Measurements from ENCODE around the gene TCF12.

GRCh38 chr15:56894601-56895000 is 23.8 kb upstream of the TCF12 start:
- no peak for TF ChIP-seq POLR2A (IDR thresholded peaks at IDR 0.05; ENCODE audit: control extremely low read depth in 1 of 2, low read depth in 2 of 2, low read length in 2 of 2)
- TF ChIP-seq, protein P1, sequence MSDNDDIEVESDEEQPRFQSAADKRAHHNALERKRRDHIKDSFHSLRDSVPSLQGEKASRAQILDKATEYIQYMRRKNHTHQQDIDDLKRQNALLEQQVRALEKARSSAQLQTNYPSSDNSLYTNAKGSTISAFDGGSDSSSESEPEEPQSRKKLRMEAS (IDR thresholded peaks at IDR 0.05): no peak
- no peak for TF ChIP-seq CTCF (IDR thresholded peaks at IDR 0.05; ENCODE audit: control extremely low read depth in 1 of 3, insufficient read depth in 1 of 3, low read depth in 1 of 3, low read length in 3 of 3)
- TF ChIP-seq, protein P2, sequence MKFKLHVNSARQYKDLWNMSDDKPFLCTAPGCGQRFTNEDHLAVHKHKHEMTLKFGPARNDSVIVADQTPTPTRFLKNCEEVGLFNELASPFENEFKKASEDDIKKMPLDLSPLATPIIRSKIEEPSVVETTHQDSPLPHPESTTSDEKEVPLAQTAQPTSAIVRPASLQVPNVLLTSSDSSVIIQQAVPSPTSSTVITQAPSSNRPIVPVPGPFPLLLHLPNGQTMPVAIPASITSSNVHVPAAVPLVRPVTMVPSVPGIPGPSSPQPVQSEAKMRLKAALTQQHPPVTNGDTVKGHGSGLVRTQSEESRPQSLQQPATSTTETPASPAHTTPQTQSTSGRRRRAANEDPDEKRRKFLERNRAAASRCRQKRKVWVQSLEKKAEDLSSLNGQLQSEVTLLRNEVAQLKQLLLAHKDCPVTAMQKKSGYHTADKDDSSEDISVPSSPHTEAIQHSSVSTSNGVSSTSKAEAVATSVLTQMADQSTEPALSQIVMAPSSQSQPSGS (IDR thresholded peaks at IDR 0.05; ENCODE audit: low read length): no peak
- no peak for TF ChIP-seq POU5F1 (IDR thresholded peaks at IDR 0.05; ENCODE audit: low read depth, low read length)
- no peak for TF ChIP-seq RAD21 (IDR thresholded peaks at IDR 0.05 in 1 of 2, conservative IDR thresholded peaks at IDR 0.05 in 1 of 2; ENCODE audit: low read depth in 2 of 2, low read length in 2 of 2)
- no peak for TF ChIP-seq EP300 (IDR thresholded peaks at IDR 0.05; ENCODE audit: borderline replicate concordance in 1 of 2, low read depth in 2 of 2, low read length in 2 of 2)
- TF ChIP-seq CEBPB (IDR thresholded peaks at IDR 0.05; ENCODE audit: low read depth, low read length): no peak
- TF ChIP-seq RXRA (IDR thresholded peaks at IDR 0.05; ENCODE audit: insufficient read depth, low read depth, low read length): no peak
